Measurements from ENCODE around the gene PRSS58.

The PRSS58 gene, protein sequence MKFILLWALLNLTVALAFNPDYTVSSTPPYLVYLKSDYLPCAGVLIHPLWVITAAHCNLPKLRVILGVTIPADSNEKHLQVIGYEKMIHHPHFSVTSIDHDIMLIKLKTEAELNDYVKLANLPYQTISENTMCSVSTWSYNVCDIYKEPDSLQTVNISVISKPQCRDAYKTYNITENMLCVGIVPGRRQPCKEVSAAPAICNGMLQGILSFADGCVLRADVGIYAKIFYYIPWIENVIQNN

DNA sequence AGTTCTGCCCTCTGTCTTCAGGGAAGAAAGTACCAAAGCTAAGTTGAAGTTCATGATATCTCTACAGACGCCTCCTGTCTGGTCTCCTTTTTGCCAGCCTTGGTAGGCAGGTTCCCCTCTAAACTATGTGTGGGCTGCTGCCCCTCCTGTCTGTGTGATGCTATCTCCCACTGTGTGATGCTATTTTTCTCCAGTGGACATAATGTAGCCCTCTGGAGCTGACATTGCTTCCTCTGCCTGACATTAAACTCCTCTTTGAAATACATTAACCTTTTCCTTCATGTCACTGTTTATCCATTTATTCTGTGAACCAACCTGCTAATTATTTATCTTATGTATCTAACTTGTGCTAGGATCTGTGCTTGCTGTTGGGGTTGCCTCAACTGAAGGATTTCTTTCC lies at the start of gene PRSS58:
Gene PRSS58, minus strand, starts transcription at position 101 of the 400 bp plus-strand sequence. CDS start 351 bp downstream, outside the sequence.
- no peak for DNase-seq

DNA sequence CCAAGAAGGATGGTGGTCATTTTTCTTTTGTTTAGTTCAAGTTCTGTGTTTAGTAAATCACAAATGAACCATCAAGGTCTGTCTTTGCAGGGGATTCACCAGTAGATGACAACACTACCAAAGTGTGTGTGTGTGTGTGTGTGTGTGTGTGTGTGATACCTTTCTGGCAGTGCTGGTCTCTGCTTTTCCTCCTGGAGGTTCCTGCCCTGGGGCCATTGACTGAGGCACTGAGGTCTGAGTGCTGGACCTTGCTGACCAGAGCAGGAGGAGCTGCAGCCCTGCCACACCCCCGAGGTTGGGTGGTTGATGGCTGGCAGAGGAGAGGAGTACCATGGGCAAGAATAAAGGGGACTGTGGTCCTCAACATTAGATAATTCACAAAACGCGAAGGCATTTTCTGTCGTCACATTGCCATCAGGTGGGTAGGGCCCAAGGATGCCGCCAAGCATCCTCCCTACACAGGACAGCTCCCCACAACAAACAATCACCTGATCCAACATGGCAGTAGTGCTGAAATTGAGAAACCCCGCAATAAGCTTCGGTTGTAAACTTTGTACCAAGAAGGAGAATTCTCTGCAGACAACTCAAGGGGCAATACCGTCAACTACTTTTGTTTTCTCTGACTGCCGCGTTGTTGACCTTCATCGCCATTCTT lies 49.5 kb upstream of the PRSS58 start:
- DNase-seq = no peak

DNA sequence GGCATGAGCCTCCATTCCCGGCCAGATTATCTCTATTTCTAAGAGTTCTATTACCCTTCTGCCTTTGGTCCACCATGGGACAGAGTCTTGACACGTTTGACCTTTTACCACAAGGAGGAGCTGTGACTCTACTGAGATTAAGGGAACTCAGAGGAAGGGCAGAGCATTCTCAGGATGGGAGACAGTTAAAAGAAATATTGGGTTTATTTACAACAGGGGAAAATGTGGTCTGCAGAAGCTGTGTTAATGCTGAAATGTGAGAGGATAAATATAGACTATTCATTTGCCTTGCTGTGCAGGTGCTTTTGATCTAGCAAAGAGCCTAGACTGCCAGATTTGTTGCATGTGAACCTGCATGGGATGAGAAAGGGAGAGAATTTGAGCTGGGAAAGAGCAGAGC lies 45.8 kb upstream of the PRSS58 start:
- no peak for DNase-seq

DNA sequence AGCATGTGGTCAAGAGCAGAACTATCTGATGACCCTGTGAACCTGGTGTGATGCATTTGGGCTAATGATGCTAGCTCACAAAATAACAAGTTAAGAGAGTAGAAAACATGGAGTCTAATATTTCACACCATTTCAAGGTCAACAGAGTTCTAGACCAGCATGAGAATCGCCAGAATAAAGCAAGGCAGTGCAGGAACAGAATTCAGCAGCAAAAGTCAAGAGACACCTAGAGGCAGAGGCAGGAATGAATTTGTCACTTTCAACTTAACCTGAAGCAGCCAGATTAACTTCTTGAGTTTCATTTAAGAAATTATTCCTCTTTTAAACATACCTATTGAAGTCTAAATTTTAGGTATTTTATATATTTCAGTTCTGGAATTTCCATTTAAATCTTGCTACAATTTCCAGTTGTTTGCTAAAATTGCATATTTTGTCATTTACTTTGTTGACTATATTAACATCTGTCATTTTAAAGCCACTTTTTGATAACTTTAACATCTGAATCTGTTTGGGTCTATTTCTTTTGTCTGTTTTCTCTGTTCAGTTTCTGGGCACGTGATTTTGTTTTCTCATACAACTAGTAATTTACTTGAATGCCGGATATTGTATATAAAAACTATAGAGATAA lies 44.2 kb upstream of the PRSS58 start:
- DNase-seq = peak in 1 of 2 experiments; percentile 18

DNA sequence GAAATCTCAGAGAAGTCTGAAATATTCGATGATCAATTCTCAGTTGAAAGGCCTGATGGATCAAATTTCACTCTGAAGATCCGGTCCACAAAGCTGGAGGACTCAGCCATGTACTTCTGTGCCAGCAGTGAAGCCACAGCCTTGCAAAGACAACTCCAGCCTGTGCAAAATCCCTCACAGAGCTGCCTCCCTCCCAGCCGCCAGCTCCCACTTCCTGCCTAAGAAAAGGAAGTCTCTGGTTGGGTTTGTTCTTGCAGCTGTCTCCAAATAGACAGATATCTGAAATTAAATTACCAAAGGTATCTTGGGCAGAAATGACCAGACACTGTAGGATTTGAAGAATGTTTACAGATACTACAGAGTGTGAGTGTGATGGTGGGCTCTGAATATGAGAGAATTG lies 43.4 kb upstream of the PRSS58 start:
- no peak for DNase-seq

DNA sequence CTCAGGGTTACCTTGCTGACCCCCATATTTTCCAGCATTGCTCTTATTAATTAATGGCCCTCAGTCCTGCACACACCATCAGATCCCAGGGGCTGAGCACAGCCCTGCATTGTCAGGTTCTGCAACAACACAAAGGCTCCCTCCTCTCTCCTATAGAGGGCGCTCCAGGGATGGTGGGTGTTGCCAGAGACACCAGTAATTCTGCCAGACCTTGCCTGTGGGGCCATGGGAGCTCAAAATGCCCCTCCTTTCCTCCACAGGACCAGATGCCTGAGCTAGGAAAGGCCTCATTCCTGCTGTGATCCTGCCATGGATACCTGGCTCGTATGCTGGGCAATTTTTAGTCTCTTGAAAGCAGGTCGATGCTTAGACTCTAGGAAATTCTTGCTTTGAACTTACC lies 42.8 kb upstream of the PRSS58 start:
- DNase-seq = no peak

DNA sequence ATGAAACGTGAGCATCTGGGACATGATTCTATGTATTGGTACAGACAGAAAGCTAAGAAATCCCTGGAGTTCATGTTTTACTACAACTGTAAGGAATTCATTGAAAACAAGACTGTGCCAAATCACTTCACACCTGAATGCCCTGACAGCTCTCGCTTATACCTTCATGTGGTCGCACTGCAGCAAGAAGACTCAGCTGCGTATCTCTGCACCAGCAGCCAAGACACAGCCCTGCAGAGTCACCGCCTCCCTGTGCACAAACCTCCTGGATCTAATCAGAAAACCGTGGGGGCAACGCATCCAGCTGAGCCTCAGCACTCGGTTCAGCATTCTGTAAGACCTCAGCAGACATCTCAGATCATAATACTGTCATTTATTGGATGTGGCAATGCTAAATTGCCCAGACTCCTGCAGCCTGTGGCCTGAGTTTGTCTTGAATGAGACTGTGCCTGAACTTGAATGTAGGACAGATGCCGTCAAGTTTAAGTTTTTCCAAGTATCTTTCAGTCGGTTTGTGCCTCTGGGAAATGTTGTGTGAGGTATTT lies 41.5 kb upstream of the PRSS58 start:
- DNase-seq = no peak

DNA sequence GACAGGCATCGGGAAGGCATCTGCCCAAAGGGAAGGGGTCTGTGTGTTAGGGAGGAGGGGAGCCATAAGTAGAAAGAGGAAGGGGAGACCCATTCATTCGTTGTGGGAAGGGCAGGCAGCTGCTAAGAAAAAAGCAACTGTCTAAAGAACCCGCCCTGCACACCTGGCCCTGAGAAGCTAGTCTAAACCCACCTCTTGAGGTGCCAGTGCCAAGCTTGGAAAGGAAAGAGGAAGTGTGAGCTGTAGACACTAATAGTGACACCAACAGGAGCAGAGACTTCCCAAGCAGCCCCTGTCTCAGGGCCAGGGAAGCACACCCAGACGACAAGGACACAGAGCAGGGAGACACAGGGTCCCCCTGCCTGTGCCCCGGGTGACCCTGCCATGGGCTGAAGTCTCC lies 40.8 kb upstream of the PRSS58 start:
- DNase-seq = no peak

DNA sequence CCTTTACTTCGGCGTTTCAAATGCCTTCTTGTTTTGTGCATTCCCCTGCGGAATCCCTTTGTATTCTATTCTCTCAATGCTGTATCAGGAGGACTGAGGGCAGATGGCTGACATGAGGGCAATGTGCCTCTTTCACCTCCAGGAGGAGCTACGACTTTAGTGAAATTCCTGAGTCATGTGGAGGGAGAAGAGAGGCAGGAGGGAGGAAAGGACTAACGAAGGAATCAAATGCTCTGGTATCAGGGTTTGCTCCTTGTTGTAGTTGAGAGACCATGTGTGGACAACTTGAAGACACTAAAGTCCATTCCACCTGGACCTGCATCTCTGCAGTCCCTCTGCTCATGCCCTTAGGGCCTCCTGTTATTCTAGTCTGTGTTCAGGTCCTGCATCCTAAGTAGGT lies 40.2 kb upstream of the PRSS58 start:
- DNase-seq = no peak

DNA sequence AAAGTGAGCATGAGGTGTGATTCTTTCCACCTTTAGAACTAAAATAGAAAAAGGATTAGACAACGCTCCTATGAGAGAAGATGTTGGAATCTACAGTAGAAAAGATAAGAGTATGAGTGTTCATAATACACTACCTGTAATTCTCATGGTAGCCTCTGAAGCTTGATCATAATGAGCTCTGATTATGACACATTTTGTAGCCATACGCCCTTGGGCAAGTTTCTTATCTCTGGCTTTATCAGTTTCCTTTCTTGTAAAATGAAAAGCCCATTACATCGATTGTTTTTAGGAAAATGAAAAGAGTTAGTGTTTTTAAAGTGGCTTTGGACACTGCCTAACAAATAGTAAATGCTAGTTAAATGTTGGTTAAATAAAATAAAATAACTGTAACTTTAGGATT lies 22.4 kb upstream of the PRSS58 start:
- DNase-seq = no peak

DNA sequence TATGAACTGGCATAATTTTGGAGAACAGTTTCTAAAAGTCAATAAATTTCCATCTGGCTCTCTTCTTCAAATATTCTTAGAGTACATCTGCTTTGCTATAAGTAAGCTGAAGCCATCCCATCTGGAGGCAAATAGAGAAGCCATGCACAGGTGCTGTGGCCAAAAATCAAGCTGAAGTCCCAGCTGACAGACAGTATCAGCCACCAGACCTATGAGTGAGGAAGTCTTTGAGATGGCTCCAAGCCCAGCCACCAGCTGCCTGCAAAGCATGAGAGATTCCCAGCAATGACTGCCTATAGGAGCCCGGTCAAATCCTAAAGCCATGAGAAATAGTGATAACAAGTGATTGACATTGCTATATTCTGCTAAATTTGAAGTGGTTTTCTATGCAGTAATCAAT lies 21.7 kb upstream of the PRSS58 start:
- DNase-seq = peak in 1 of 2 experiments; percentile 14

DNA sequence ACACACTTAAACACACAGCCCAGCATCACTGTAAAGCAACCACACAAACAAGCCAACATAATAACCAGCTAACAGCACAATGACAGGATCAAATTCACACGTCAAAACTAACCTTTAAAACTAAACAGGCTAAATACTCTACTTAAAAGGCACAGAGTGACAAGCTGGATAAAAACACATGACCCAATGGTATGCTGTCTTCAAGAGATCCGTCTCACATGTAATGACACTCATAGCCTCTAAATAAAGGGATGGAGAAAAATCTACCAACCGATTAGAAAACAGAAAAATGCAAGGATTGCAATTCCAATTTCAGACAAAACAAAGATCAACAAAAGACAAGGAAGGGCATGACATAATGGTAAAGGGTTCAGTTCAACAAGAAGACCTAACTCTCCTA lies 17.2 kb upstream of the PRSS58 start:
- no peak for DNase-seq

DNA sequence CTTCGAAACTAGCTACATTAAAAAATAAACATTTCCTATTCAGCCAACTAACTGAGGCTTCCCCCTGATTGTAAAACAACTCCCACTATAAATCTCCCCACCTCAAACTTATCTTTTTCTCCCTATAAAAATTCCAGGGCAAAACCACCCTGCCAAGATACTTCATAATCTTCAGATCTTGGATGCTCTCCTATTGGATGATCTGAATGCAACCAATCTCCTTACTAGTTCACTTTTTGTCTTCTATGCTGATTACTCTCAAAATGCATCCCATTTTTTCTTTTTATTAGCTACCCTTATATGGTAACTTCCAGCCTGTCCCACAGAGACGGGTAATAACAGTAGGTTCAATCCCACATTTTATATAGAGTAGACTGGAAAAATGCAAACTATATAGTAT lies 15.0 kb upstream of the PRSS58 start:
- DNase-seq = no peak

DNA sequence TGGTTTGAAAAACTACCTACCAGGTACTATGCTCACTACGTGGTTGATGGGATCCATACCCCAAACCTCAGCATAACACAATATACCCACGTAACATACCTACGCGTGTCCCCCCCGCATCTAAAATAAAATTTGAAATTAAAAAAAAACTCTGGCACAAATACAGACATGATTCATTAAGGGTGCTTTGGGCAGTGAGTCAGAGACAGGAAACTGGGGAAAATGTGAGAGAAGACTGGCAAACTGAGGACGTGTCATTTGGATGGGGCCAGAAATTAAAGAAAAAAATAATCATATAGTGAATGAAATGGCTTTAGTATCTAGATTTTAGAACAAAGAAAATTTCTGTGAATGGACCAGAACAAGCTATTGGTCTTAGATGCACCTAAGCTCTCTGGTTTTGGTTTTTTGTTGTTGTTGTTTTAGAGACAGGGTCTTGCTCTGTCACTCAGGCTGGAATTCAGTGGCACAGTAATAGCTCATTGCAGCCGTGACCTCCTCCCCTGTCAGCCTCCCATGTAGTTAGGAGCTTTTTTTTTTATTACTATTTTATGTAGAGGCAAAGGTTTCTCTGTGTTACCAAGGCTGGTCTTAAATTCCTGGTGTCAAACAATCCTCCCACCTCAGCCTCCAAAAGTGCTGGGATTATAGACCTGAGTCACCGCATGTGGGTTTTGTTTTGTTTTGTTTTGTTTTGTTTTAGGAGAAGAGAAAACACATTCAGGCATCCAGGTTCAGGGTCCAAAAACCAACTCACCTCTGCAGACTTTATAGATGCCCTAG lies 5.9 kb upstream of the PRSS58 start:
- DNase-seq = no peak

DNA sequence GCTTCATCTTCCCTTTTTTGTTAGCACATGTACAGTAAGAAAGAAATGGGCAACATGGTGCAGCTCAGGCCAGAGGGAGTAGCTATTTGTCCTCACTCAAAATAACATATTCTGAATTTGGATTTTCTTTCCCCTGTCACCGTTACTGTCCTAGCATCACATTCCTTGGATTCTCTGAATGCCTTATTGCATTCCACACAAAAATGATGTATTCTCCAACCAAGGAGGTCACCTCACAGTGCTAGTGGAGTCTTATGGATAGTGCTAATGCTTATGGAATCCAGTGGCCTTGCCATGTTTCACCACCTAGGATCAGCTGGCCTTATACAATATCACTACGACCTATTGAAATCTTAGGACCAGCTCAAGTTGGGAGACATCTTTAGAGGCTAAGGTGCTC lies 7.2 kb downstream of the PRSS58 start:
- DNase-seq = no peak

DNA sequence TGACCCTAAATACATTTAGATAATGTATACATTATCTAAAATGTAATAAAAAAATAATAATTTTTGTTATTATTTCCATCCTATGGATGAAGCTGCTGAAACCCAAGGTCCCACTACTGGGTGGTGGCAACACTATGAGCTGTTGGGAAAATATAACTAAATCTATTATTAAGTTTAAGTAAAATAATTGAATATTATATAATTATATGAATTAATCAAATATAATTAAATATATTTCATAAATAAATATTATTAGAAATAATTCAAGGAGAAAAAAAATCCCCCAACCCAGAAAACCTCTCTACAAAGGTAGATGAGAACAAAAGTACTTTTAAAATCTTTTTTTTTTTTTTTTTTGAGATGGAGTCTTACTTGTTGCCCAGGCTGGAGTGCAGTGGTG lies 7.9 kb downstream of the PRSS58 start:
- no peak for DNase-seq

DNA sequence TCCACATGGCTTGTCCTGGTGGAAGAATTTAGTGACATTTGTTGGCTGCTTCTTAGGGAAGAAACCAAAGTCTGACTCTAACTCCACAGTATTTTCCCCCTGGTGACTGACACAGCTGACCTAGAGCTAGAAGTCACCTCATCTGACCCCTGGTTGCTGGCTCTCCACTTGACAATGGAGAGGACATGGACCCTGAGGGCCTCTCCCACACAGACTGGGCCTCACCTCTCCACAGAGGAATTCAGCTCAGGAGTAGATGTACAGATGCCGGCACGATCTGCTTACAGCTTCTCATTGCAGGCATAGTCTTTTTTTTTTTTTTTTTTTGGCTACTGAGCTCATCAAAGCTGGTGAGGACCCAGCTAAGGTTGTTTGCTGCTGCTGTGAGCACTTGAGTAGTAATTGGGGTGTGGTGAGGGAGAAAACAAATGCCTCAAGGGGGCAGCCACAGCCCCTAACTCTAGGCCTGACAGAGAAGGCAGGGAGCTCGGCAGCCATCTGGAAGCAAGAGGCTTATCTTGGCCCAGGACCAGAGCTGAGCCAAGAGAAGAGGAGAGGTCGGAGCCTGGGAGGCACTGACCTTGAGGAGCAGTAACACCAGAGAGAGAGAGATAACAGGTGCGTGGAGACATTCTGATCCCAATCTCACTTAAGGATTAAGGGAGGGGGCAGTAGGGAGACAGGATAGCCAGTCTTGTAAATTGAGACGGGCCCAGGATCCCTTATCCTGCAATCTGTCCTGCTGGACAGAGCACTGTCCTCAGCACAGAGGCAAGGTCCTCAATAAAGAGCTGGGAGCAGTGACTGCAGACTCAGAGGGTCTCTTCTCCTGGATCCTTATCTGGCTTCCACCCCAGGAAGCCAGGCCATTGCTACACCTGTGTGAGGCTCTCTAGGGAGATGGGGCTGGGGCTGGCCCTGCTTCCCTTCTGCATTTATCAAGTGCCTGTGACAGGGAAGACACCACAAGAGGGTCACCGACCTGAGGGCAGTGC lies 9.4 kb downstream of the PRSS58 start:
- peak in 1 of 2 experiments; percentile 12 for DNase-seq

DNA sequence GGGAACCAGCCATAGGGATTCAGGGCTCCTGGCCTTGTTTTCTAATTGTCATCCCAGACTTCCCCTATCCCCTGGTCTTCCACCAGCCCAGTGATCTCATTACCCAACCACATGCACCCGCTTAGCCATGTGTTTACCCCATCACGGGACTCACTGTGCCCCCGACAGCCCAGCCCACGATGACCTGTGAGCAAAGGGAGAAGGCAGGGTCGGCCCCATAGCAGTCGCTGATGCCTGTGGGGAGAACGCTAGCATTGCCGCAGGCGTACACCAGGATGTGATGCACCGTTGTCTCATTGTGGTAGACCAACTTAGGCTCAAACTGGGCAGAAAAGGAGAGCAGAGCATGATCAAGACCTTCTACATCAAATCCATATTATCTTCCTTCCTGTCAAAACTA lies 14.0 kb downstream of the PRSS58 start:
- DNase-seq = no peak

DNA sequence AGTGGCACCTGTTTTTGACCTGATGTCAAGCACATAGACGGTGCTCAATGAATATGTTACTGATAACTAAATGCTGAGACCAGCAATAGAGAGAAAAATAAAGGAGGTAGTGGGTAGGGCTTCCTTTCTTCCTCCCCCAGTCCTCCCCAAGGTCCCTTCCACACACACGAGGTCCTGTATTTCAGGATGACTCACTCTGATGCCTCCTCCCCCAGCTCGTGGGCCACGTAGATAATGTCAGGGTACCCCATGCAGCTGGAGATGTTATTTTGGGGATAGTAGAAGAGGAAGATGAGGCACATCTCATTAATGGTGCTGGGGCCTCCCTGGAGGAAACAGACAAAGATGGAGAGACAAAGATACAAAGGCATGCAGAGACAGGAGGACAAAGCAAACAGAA lies 17.3 kb downstream of the PRSS58 start:
- DNase-seq = no peak

DNA sequence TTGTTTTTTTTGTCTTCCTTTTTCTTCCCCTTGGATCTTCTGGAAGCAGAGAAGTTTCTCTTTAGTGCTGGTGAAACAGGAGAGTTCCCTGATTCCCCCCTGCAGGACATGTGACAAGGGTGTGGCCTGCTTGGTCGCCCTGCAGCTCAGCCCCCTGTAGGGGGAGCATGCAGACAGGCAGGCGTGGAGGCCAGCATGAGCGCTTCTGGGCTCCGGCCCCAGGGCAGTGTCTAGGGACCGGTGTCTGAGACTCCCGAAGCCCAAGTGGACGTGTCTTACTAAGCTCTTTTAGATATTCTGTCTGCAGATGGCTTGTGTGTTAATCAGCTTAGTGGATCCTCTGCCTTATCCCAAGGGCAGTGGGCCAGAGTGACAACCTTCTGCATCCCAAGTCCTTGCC lies 26.1 kb downstream of the PRSS58 start:
- no peak for DNase-seq

DNA sequence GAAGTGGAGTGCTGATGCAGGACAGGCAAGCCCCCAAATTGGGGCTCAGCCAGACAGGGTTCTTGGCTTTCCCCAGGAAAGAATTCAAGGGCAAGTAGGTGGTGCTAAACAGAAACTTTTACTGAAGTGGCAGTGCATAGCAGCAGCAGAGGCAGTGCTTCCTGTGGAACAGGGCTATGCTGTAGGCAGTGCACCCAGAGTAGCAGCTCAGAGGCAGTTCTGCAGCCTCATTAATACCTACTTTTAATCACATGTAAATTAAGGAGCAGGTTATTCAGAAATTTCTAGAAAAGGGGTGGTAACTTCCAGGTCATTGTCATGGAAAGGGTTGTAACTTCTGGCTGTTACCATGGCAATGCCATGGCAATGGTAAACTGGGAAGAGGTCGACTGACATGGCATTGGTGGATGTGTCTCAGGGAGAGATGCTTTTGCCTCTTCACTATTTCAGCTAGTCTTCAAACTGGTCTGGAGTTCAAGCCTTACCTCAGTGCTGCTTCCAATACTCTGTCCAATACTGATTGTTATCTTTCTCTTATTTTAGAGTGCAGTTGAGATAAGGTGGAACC lies 29.2 kb downstream of the PRSS58 start:
- no peak for DNase-seq

All from NCI-H446 (cell line).